GM12891 (cell line): ENCODE data around the gene TMCO4. TPM values are rescaled to one million over a fixed set of nuclear protein-coding genes. Genes with fewer than 3 reads are reported as not detected.
"Not testable (repeated sequence)": the region's sequence is repeated elsewhere in the genome, so short reads cannot be mapped to it uniquely, and the experiment has no call there.

Source experiments
- DNase-seq: peaks from one replicate; pipeline ENCODE4 v3.0.0; 2011; ENCODE audit warnings: low spot score; ENCODE audit not compliant: insufficient read length
- FAIRE-seq: peaks from 2 replicates; lab custom pipeline; 2011; peaks lifted over from hg19 to GRCh38; lab: Jason Lieb, UNC
- PAX5 ChIP-seq: IDR thresholded peaks from 2 replicates; pipeline ENCODE4 v1.6.1; 2011; ENCODE audit warnings: low read length, moderate library complexity, mild to moderate bottlenecking; ENCODE audit not compliant: insufficient read depth, severe bottlenecking
- POLR2A ChIP-seq: IDR thresholded peaks from 2 replicates; pipeline ENCODE4 v1.6.1; 2011; ENCODE audit warnings: low read depth, low read length, control low read depth
- POLR2AphosphoS5 ChIP-seq: IDR thresholded peaks from 2 replicates; pipeline ENCODE4 v1.6.1; 2011; ENCODE audit warnings: low read depth, low read length, control low read depth
- POU2F2 ChIP-seq: IDR thresholded peaks from 2 replicates; pipeline ENCODE4 v1.6.1; 2011; ENCODE audit warnings: low read depth, mild to moderate bottlenecking, control low read depth, low read length, moderate library complexity
- SPI1 ChIP-seq: IDR thresholded peaks from 2 replicates; pipeline ENCODE4 v1.6.1; 2011; ENCODE audit warnings: low read depth, low read length, control low read depth
- TAF1 ChIP-seq: IDR thresholded peaks from 2 replicates; pipeline ENCODE4 v1.6.1; 2011; ENCODE audit warnings: low read depth, low read length, control low read depth
- polyA plus RNA-seq: library from polyadenylated mRNA; unstranded; fragments of >200 nt; gene quantifications from one replicate; pipeline ENCODE4 v1.2.1, GENCODE V29; 2012; ENCODE audit warnings: low read depth, missing spikeins, inconsistent platforms; ENCODE audit not compliant: missing spikeins

TMCO4 gene
- polyA plus RNA-seq: 5.5 TPM

DNA sequence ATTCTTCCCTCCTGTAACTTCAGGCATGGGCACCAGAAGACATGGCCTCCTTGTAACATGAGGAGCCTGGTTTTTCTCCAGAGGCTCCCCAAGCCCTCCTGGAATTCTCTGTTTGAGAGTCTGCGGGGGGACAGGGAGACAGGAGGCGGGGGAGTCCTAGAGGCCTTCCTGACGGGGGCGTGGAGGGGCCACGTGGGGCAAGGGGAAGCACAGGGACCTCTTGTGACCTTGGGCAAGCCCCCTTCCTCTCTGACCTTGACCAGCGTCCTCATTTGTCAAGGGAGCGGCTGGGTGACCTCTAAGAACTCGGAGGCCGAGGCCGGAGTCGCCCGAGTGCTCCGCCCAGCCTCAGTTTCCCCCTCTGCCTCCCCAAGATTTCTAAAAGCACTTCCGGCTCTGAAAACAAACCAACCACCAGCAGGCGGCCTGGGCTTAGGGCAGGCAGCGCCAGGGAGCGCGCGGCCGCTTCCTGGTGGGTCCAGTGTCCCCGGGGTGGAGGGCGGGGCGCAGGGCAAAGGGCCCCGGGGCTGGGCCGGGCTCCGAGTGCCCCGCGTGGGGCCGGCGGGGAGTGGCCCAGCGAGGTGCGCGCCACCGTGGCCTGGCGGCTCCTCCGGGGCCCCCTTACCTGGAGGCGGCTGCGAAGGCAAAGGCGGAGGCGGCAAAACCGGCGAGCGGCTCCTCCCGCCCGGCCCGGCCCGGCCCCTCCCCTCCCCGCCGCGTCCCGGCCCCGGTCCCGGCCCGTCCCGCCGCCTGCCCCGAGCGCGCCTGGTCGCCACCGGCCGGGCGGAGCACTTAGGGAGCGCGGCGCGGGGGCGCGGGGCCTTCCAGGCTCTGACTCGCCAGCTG lies at the start of gene TMCO4:
Gene TMCO4 (minus strand): TSS at position 687 of the 846 bp plus-strand sequence. CDS start 19,158 bp downstream, outside the sequence.
- DNase-seq (peak; percentile 55), FAIRE-seq (peak; percentile 72)
- TF ChIP-seq POLR2AphosphoS5 (no peak), SPI1 (no peak), TAF1 (0 out of 2 replicates have a peak, but pooled peaks have one; percentile 27), POU2F2 (no peak), PAX5 (no peak), POLR2A (no peak)

- not testable (repeated sequence) for DNase-seq, FAIRE-seq
These were observed 49.6 kb upstream of the TMCO4 start for GRCh38 chr1:19849307-19849706.

GRCh38 chr1:19847334-19847733 lies 47.6 kb upstream of the TMCO4 start:
- not testable (repeated sequence) for DNase-seq, FAIRE-seq

GRCh38 chr1:19846338-19846737 lies 46.6 kb upstream of the TMCO4 start:
- DNase-seq: no peak
- no peak for TF ChIP-seq TAF1
- no peak for TF ChIP-seq PAX5
- no peak for TF ChIP-seq POLR2AphosphoS5
- TF ChIP-seq POLR2A: no peak
- no peak for TF ChIP-seq POU2F2
- TF ChIP-seq SPI1: no peak
- FAIRE-seq: no peak

GRCh38 chr1:19845555-19845954 lies 45.8 kb upstream of the TMCO4 start:
- TF ChIP-seq PAX5 (no peak), POU2F2 (no peak), TAF1 (no peak)
- FAIRE-seq: no peak
- no peak for DNase-seq

DNA sequence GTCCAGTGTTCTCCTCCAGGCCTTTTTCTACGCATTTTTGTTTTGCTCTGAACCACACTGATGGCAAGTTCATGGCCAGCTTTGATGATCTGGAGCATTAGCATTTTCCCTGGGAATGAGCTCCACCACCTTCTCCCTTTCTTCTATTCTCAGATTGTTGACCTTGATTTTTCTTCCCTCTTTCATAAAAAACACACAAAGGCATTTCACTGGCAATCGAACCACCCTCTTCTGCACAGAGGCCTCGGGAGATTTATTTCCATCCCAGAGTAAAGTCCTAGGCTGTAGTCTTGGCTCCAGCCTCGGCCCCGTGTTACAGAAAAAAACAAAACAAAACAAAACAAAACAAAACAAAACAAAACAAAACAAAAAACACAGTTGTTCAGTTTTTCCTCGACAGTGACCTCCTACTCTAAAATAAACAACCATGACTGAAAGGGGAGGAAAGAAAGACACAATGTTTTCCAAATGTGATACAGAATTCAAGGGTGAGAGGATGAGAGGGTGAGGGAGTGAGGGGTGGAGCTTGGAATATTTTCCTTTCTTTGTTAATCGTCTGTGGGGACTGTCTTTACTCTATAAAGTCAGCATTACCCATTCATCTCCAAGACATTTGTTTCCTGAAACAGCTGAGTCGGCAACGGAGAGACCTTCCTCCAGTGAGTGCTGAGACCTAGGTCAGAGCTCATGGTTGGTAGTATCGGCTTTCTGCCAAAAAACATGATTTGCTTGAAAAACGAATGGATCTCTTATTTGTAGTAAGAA lies 45.2 kb upstream of the TMCO4 start:
- no peak for DNase-seq
- FAIRE-seq: no peak
- no peak for TF ChIP-seq PAX5
- TF ChIP-seq TAF1: no peak
- TF ChIP-seq POU2F2: no peak
- TF ChIP-seq SPI1: no peak
- TF ChIP-seq POLR2A: no peak
- TF ChIP-seq POLR2AphosphoS5: no peak

DNA sequence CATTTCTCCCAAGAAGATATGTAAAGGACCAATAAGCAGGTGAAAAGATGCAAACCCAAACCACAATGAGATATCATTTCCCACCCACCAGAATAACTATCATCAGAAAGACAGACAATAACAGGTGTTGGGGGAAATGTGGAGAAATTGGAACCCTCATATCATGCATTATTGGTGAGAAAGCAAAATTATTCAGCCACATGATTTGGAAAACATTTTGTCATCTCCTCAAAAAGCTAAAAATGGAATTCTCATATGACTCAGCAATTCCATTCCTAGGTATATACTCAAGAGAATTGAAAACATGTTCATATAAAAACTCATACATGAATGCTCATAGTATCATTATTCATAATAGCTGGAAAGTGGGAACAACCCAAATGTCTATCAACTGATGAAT lies 40.5 kb upstream of the TMCO4 start:
- FAIRE-seq (no peak), DNase-seq (no peak)
- TF ChIP-seq SPI1 (no peak), POU2F2 (no peak), POLR2A (no peak), PAX5 (no peak), POLR2AphosphoS5 (no peak), TAF1 (no peak)

DNA sequence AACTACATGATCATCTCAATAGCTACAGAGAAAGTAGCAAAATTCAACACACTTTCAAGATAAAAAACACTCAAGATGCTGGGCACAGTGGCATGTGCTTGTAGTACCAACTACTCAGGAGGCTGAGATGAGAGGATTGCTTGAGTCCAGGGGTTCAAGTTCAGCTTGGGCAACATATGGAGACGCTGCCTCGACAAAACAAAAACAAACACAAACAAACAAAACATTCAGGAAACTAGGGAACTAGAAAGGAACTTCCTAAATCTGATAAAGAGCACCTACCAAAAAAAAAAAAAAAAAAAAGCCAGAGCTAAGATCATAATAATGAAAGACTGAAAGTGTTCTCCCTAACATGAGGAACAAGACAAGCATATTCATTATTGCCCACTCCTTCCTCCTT lies 38.1 kb upstream of the TMCO4 start:
- TF ChIP-seq PAX5 (no peak), POU2F2 (no peak), POLR2AphosphoS5 (no peak), SPI1 (no peak), POLR2A (no peak), TAF1 (no peak)
- DNase-seq (no peak), FAIRE-seq (no peak)

DNA sequence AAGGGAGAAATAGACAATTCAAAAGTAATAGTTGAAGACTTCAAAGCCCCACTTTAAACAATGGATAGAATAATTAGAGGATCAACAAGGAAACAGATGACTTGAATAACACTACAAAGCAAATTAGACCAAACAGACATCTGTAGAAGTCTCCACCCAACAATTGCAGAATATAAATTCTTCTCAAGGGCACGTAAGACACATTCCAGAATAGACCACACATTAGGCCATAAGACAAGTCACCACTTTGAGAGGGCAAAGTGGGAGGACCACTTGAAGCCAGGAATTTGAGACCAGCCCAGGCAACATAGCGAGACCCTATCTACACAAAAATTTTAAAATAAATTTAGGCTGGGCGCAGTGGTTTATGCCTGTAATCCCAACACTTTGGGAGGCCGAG lies 35.9 kb upstream of the TMCO4 start:
- no peak for TF ChIP-seq POLR2A
- no peak for TF ChIP-seq POU2F2
- no peak for TF ChIP-seq PAX5
- no peak for TF ChIP-seq SPI1
- DNase-seq (no peak), FAIRE-seq (no peak)

GRCh38 chr1:19831441-19831840 lies 31.7 kb upstream of the TMCO4 start:
- no peak for TF ChIP-seq POLR2A
- no peak for TF ChIP-seq POLR2AphosphoS5
- no peak for TF ChIP-seq TAF1
- no peak for TF ChIP-seq POU2F2
- TF ChIP-seq SPI1: no peak
- no peak for TF ChIP-seq PAX5
- DNase-seq (no peak), FAIRE-seq (no peak)
